GM23248 (cell line): ENCODE data around the gene NAT16. TPM values are rescaled to one million over a fixed set of nuclear protein-coding genes. Genes with fewer than 3 reads are reported as not detected.

Experiments used
- DNase-seq: peaks from one replicate; pipeline ENCODE4 v3.0.0-alpha.2; 2015
- H2AFZ ChIP-seq: fragments of 200-600 bp; sonication (generic); 2 replicates; pipeline ENCODE4 v1.6.1; 2016; ENCODE audit warnings: antibody characterized with exemption
- H3F3A ChIP-seq: fragments of 200-600 bp; sonication (generic); 2 replicates; pipeline ENCODE4 v1.6.1; 2016; ENCODE audit warnings: mild to moderate bottlenecking, antibody characterized with exemption, mixed run types; ENCODE audit not compliant: insufficient read depth
- H3K27ac ChIP-seq: fragments of 200-600 bp; sonication (generic); 2 replicates; pipeline ENCODE4 v1.5.1; 2016; ENCODE audit warnings: mild to moderate bottlenecking
- H3K27me3 ChIP-seq: fragments of 200-600 bp; sonication (generic); replicated peaks from 2 replicates; pipeline ENCODE4 v1.6.1; 2016; ENCODE audit warnings: mild to moderate bottlenecking; ENCODE audit not compliant: insufficient read depth
- H3K36me3 ChIP-seq: fragments of 200-600 bp; sonication (generic); 2 replicates; pipeline ENCODE4 v1.6.1; 2016; ENCODE audit warnings: low read depth, mild to moderate bottlenecking
- H3K4me1 ChIP-seq: fragments of 200-600 bp; sonication (generic); 2 replicates; pipeline ENCODE4 v1.6.1; 2016; ENCODE audit warnings: mild to moderate bottlenecking; ENCODE audit not compliant: insufficient read depth
- H3K4me2 ChIP-seq: fragments of 200-600 bp; sonication (generic); one replicate; pipeline ENCODE4 v1.6.1; 2016; ENCODE audit warnings: mild to moderate bottlenecking; ENCODE audit not compliant: unreplicated experiment
- H3K4me3 ChIP-seq: fragments of 200-600 bp; sonication (generic); 2 replicates; pipeline ENCODE4 v1.5.1; 2016; ENCODE audit warnings: mild to moderate bottlenecking
- H3K79me2 ChIP-seq: fragments of 200-600 bp; sonication (generic); 2 replicates; pipeline ENCODE4 v1.6.1; 2016; ENCODE audit warnings: mild to moderate bottlenecking; ENCODE audit not compliant: insufficient read depth
- H3K9ac ChIP-seq: fragments of 200-600 bp; sonication (generic); 2 replicates; pipeline ENCODE4 v1.6.1; 2016; ENCODE audit warnings: mild to moderate bottlenecking
- H3K9me2 ChIP-seq: fragments of 200-600 bp; sonication (generic); 2 replicates; pipeline ENCODE4 v1.6.1; 2016; ENCODE audit warnings: mixed run types, mild to moderate bottlenecking, moderate library complexity; ENCODE audit not compliant: insufficient read depth
- H3K9me3 ChIP-seq: fragments of 200-600 bp; sonication (generic); one replicate; pipeline ENCODE4 v1.6.1; 2017; ENCODE audit warnings: low read depth
- H4K20me1 ChIP-seq: fragments of 200-600 bp; sonication (generic); 2 replicates; pipeline ENCODE4 v1.6.0; 2016; ENCODE audit not compliant: insufficient read depth
- EZH2 ChIP-seq: fragments of 200-600 bp; sonication (generic); IDR thresholded peaks from 2 replicates; pipeline ENCODE4 v1.6.1; 2018; ENCODE audit warnings: antibody characterized with exemption, mild to moderate bottlenecking; ENCODE audit not compliant: insufficient read depth, poor library complexity, severe bottlenecking
- EZH2phosphoT487 ChIP-seq: fragments of 200-600 bp; sonication (generic); IDR thresholded peaks from 2 replicates; pipeline ENCODE4 v1.6.1; 2018; ENCODE audit warnings: antibody characterized with exemption, moderate library complexity, mild to moderate bottlenecking, low read depth; ENCODE audit not compliant: insufficient read depth
- WGBS, 2 experiments: methylation state at CpG; one replicate each; pipeline ENCODE4 v1.1.6; 2015 to 2017; ENCODE audit warnings: low lambda C conversion rate in 2 of 2, low coverage in 1 of 2; ENCODE audit errors: missing lambda C conversion rate in 2 of 2; 5-methylcytosine and 5-hydroxymethylcytosine counted together
- in situ Hi-C: fragments of 300-500 bp; cut with MboI; formaldehyde crosslinking; loops from 2 replicates; pipeline ENCODE4 v1.15.0; 2020
- polyA plus RNA-seq: library from polyadenylated mRNA; unstranded; fragments of >200 nt; fragmentation: Nextera tagmentation; extraction: Ambion mirVana; gene quantifications from 2 replicates; pipeline ENCODE4 v1.2.1, GENCODE V29; 2016
- total RNA-seq: library from RNA; depleted of rRNA; stranded (reverse); fragments of >200 nt; shearing (Covaris generic); gene quantifications from 2 replicates; pipeline ENCODE4 v1.2.3, GENCODE V29; 2014

NAT16 gene
- total and polyA plus RNA-seq, 2 experiments from 2014 or later, result not detected

DNA sequence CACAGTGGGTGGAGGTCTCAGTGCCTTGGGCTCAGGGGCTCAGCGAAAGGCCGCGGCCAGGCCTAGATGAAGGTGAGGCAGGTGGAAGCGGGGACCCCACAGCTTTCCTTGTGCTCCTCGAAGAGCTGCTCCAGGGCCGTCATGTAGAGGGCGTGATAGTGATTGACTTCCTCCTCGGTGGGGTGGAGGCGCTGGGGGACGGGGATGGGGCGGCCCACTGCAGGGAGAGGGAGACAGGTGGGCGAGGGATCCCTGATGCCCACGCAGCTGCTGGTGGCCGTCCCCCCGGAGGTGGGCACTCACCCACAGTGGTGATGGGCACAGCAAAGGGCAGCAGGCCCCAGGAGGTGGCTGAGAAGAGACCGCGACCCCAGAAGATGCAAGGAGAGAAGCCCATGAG, 15.8 kb upstream of the NAT16 start:
- Histone ChIP-seq H2AFZ (no peak overlapping the region), H3K4me3 (no peak overlapping the region), H3K27ac (no peak overlapping the region), H3K9ac (no peak overlapping the region), H3K9me3 (no peaks in the 10 kb centered on the region), H3K79me2 (no peaks in the 10 kb centered on the region), H3K27me3 (peaks cover 7% of the 10 kb centered on the region; the same call in 1 of the 2 replicates), H3K9me2 (no peaks in the 10 kb centered on the region), H3K36me3 (no peaks in the 10 kb centered on the region), H3F3A (no peaks in the 10 kb centered on the region), H4K20me1 (no peaks in the 10 kb centered on the region), H3K4me2 (no peak overlapping the region), H3K4me1 (no peaks in the 10 kb centered on the region)
- in situ Hi-C loops, result no loop called here
- DNase-seq, result no peak
- TF ChIP-seq EZH2 (no peak), EZH2phosphoT487 (no peak)
- WGBS, 2 experiments, result 78 to 80% methylated on average over 9 to 16 of the region's 17 CpGs

GRCh38 chr7:101189109-101189508, 9.0 kb upstream of the NAT16 start:
- TF ChIP-seq EZH2phosphoT487 (no peak), EZH2 (no peak)
- 74 to 75% methylated on average over 8 of the region's 8 CpGs for WGBS, 2 experiments
- Histone ChIP-seq H3K27ac (no peak overlapping the region), H3K36me3 (no peaks in the 10 kb centered on the region), H3K4me2 (no peak overlapping the region), H3K9me3 (no peaks in the 10 kb centered on the region), H3K27me3 (no peaks in the 10 kb centered on the region), H3K9me2 (no peaks in the 10 kb centered on the region), H4K20me1 (no peaks in the 10 kb centered on the region), H3K79me2 (no peaks in the 10 kb centered on the region), H3K9ac (no peak overlapping the region), H3K4me3 (no peak overlapping the region), H2AFZ (no peak overlapping the region), H3K4me1 (no peaks in the 10 kb centered on the region), H3F3A (peaks cover 13% of the 10 kb centered on the region; the same call in 1 of the 2 replicates)
- in situ Hi-C loops, result no loop called here
- DNase-seq, result no peak

- Histone ChIP-seq H3K9me3 (no peaks in the 10 kb centered on the region), H2AFZ (no peak overlapping the region), H3K9me2 (no peaks in the 10 kb centered on the region), H3K79me2 (no peaks in the 10 kb centered on the region), H3K9ac (no peak overlapping the region), H3K4me2 (no peak overlapping the region), H3K4me1 (no peaks in the 10 kb centered on the region), H4K20me1 (no peaks in the 10 kb centered on the region), H3K4me3 (no peak overlapping the region), H3K36me3 (no peaks in the 10 kb centered on the region), H3F3A (peaks cover 13% of the 10 kb centered on the region; the same call in 1 of the 2 replicates), H3K27me3 (no peaks in the 10 kb centered on the region), H3K27ac (no peak overlapping the region)
- TF ChIP-seq EZH2phosphoT487 (no peak), EZH2 (no peak)
- in situ Hi-C loops, result no loop called here
- 68% methylated on average over 4 of the region's 4 CpGs for WGBS, 2 experiments
- DNase-seq, result no peak
These were observed 6.8 kb upstream of the NAT16 start for GRCh38 chr7:101186844-101187428.

DNA sequence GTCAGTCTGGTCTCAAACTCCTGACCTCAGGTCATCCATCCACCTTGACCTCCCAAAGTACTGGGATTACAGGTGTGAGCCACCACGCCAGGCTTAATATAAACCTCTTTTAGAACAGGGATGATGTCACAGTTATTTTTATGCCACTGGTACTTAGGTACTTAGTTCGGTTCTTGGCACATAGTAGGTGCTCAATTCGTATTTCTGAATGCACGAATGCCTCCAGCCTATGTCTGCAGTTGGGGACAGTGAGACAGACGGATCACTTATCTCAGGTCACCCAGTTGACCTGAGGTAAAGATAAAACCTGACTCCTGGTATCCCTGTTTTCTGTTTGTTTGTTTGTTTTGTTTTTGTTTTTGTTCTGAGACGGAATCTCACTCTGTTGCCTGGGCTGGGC, 6.1 kb upstream of the NAT16 start:
- Histone ChIP-seq H3K27me3 (no peaks in the 10 kb centered on the region), H3K9me3 (no peaks in the 10 kb centered on the region), H3K27ac (no peak overlapping the region), H3K4me1 (no peaks in the 10 kb centered on the region), H2AFZ (no peak overlapping the region), H3K4me2 (no peak overlapping the region), H3K4me3 (no peak overlapping the region), H3K9me2 (no peaks in the 10 kb centered on the region), H3F3A (peaks cover 13% of the 10 kb centered on the region; the same call in 1 of the 2 replicates), H3K36me3 (no peaks in the 10 kb centered on the region), H4K20me1 (no peaks in the 10 kb centered on the region), H3K9ac (no peak overlapping the region), H3K79me2 (no peaks in the 10 kb centered on the region)
- in situ Hi-C loops, result no loop called here
- WGBS, 2 experiments, result 62 to 70% methylated on average over 6 of the region's 6 CpGs
- no peak for TF ChIP-seq EZH2
- TF ChIP-seq EZH2phosphoT487, result no peak
- no peak for DNase-seq
